SJSA1 (cell line): ENCODE results near the gene DCP2. TPM values are rescaled to one million over a fixed set of nuclear protein-coding genes. Genes with fewer than 3 reads are reported as not detected.
A peak's percentile ranks its signal among the peaks of the same experiment; 100 is the strongest.

Source experiments
- DNase-seq, 2 experiments: peaks; one replicate each; pipeline ENCODE4 v3.0.0-alpha.2; 2015 to 2020; ENCODE audit warnings: low spot score in 2 of 2, low read depth in 1 of 2
- H3K27ac ChIP-seq: fragments of 250-450 bp; sonication (Bioruptor Pico); 2 replicates; pipeline ENCODE4 v1.5.1; 2020; ENCODE audit warnings: mild to moderate bottlenecking, moderate library complexity
- H3K27me3 ChIP-seq: fragments of 250-450 bp; sonication (Bioruptor Pico); replicated peaks from 2 replicates; pipeline ENCODE4 v1.5.1; 2020; ENCODE audit warnings: mild to moderate bottlenecking, moderate library complexity
- H3K36me3 ChIP-seq: fragments of 250-450 bp; sonication (Bioruptor Pico); 2 replicates; pipeline ENCODE4 v1.5.1; 2020; ENCODE audit warnings: mild to moderate bottlenecking
- H3K4me1 ChIP-seq: fragments of 250-450 bp; sonication (Bioruptor Pico); replicated peaks from 2 replicates; pipeline ENCODE4 v1.6.1; 2021; ENCODE audit warnings: mild to moderate bottlenecking
- H3K4me3 ChIP-seq: fragments of 250-450 bp; sonication (Bioruptor Pico); 2 replicates; pipeline ENCODE4 v1.5.1; 2020; ENCODE audit warnings: mild to moderate bottlenecking
- H3K9me3 ChIP-seq: fragments of 250-450 bp; sonication (Bioruptor Pico); replicated peaks from 2 replicates; pipeline ENCODE4 v1.5.1; 2020; ENCODE audit warnings: mild to moderate bottlenecking
- total RNA-seq: library from RNA; depleted of rRNA; stranded (reverse); fragments of >200 nt; shearing (Covaris generic); gene quantifications from 2 replicates; pipeline ENCODE4 v1.2.3, GENCODE V29; 2014

The DCP2 gene
- total RNA-seq, 1 experiment from 2014 or later: 56.8 TPM

GRCh38 chr5:113050721-113051382, 74.3 kb downstream of the DCP2 start:
- Histone ChIP-seq H3K9me3 (no peaks in the 10 kb centered on the region), H3K4me3 (no peak overlapping the region), H3K27me3 (no peaks in the 10 kb centered on the region), H3K27ac (peak overlapping the region; percentile 60), H3K4me1 (peaks cover 40% of the 10 kb centered on the region), H3K36me3 (peaks cover 34% of the 10 kb centered on the region)
- DNase-seq: peak; percentile 75 to 80

GRCh38 chr5:113052041-113052795, 75.6 kb downstream of the DCP2 start:
- H3K4me3 ChIP-seq: no peak overlapping the region
- H3K27me3 ChIP-seq: no peaks in the 10 kb centered on the region
- no peak for DNase-seq

DNA sequence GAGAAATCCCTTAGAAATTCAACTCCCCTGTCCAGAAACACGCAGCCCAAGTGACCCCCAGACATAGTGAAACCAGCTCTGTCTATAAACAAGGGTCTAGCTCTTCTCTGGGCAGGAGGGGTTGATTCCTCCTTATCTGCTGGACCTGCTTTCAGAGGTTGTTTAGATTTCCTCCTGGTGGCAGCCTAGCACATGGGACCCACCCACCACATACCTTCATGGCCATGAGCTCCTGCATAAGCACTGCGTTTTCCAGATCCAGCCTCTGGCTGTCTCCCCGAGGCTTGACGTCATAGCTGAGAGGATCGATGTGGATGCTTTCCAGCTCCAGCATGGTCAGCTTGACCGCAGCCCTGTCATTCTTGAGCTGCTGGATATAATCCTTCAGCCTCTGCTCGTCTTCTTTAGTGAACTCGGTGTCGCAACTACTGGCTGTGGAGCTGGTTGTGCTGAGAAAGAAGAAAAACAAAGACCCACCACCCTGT, 77.0 kb downstream of the DCP2 start:
- Histone ChIP-seq H3K4me3 (no peak overlapping the region), H3K36me3 (peaks cover 34% of the 10 kb centered on the region), H3K27me3 (no peaks in the 10 kb centered on the region), H3K27ac (no peak overlapping the region), H3K9me3 (no peaks in the 10 kb centered on the region), H3K4me1 (peaks cover 26% of the 10 kb centered on the region)
- no peak for DNase-seq

More at GRCh38 chr5:113052041-113052795, 75.6 kb downstream of the DCP2 start:
- Histone ChIP-seq H3K36me3 (peaks cover 36% of the 10 kb centered on the region), H3K4me1 (peaks cover 33% of the 10 kb centered on the region), H3K27ac (peak overlapping the region; percentile 60; the same call in 1 of the 2 replicates), H3K9me3 (no peaks in the 10 kb centered on the region)

GRCh38 chr5:113054899-113055298, 78.3 kb downstream of the DCP2 start:
- H3K27ac ChIP-seq: no peak overlapping the region
- H3K4me1 ChIP-seq: peaks cover 26% of the 10 kb centered on the region
- no peak for DNase-seq
- peaks cover 33% of the 10 kb centered on the region for H3K36me3 ChIP-seq
- no peaks in the 10 kb centered on the region for H3K9me3 ChIP-seq
- H3K4me3 ChIP-seq: no peak overlapping the region
- H3K27me3 ChIP-seq: no peaks in the 10 kb centered on the region

DNA sequence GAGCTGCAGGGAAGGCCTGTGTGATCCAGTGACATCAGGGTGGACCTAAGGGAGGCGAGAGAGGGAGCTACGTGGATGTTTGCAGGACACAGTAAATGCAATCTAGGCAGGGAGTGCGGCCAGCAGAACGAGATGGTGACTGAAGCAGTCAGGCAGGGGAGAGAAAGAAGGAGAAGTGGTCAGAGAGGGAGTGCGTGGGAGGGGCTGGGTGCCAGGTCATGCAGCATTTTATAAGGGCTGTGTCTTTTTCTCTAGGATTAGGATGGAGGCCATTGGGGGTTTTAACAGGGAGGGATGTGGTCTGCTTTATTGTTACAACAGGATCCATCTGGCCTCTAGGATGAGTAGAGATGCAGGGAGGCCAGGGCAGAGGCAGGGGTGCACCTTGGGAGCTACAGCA, 80.4 kb downstream of the DCP2 start:
- no peaks in the 10 kb centered on the region for H3K27me3 ChIP-seq
- H3K9me3 ChIP-seq: no peaks in the 10 kb centered on the region
- no peak overlapping the region for H3K27ac ChIP-seq
- H3K36me3 ChIP-seq: peaks cover 39% of the 10 kb centered on the region
- no peak for DNase-seq
- H3K4me3 ChIP-seq: no peak overlapping the region
- H3K4me1 ChIP-seq: peaks cover 25% of the 10 kb centered on the region

DNA sequence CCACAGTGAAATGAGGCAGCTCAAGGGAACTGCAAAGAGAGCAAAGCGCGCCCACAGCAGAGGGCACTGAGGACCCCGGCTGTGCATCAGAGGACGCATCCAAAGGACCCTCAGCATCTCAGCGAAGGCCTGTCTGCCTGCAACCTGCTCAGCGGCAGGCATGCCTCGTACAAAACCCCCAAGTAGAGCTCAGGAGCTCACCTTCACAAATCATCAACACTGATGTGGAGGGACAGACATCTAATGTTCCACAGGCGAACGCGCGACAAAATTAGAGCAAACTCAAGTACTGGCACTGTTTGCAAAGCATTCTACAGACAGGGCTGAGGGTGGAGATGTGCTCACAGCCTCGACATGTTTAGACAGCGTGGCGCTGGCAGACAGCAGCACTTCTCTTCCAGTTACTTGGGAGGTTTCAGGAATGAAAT, 81.0 kb downstream of the DCP2 start:
- DNase-seq: no peak
- Histone ChIP-seq H3K27ac (no peak overlapping the region), H3K4me3 (no peak overlapping the region), H3K36me3 (peaks cover 37% of the 10 kb centered on the region), H3K9me3 (no peaks in the 10 kb centered on the region), H3K4me1 (peaks cover 26% of the 10 kb centered on the region), H3K27me3 (no peaks in the 10 kb centered on the region)

DNA sequence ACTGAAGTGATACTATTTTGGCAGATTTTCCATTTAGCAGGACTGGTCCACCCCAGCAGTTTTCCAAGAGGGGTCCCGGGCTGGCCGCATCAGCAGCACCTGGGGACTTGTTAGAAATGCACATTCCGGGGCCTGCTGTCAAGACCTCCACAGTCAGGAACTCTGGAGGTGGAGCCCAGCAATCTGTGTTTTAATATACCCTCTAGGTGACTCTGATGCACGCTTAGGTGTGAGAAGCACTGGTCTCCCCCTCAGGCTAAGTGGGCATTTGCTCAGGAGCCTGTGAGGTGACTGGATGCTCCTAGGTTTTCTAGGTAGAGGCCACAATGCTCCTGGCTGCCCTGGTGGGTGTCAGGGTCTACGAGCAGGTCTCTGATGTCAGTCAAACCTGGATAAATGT, 81.7 kb downstream of the DCP2 start:
- DNase-seq: no peak
- Histone ChIP-seq H3K27ac (no peak overlapping the region), H3K4me3 (no peak overlapping the region), H3K27me3 (no peaks in the 10 kb centered on the region), H3K4me1 (peaks cover 31% of the 10 kb centered on the region), H3K36me3 (peaks cover 33% of the 10 kb centered on the region), H3K9me3 (no peaks in the 10 kb centered on the region)

DNA sequence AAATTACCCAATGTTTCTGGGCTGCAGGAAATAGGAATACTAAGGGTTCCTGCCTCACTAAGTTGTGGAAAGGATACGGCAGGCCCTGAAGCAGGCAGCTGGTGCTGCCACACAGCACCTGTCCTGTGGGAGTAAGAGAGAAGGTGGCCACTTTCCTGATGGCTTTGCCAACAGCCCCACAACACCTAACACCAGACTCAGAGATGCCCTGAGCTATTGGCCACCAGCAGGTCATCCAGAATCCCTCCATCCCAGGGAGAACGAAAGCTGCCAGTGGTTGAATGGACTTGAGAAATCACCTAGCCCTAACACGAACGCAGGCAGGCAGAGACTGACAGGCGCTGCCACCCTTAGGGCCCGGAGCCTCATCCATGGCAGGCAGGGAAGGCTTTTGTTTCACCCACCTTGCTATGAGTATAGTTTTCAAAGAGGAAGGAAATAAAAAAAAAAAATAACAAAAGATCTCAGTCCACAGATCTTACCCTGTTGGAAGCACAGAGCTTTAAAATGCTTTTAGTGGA, 82.2 kb downstream of the DCP2 start:
- Histone ChIP-seq H3K27me3 (no peaks in the 10 kb centered on the region), H3K9me3 (no peaks in the 10 kb centered on the region), H3K4me3 (no peak overlapping the region), H3K4me1 (peaks cover 31% of the 10 kb centered on the region), H3K36me3 (peaks cover 33% of the 10 kb centered on the region), H3K27ac (no peak overlapping the region)
- no peak for DNase-seq

DNA sequence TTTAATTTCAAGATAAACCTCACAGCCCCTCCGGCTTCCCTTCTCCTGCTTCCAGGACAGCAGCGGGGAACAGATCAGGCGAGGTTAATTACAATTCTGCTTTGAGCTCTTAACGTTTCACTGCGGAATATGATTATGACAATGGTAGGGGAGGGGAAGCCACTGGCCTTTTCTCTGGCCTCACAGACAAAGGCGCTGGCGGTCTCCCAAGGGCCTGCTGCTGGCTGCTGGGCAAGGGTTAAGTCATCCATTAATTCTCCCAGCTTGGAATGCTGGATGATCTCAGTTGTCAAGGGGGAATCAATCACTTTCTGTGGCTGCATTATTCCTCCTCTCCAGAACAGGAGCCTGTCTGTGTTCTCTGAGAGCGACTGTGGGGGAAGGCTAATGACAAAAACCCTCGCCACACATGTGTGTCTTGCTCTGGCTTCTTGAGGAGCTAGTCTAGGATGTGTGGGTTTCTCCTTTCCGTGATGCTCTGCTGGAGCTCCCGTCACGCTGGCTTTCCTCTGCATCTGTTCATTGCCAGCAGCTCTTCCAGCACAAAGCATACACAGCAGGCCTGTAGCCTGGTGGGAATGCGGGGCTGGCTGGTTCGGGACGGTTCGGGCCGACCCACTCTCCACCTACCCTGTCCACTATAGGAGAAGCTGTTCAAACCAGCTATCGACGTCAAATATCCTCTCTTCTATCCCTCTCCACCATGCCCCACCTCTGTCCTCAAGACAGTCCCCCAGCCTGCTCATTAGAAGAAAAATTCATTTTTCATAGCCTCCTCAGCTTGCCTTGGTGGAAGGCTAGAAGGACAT, 82.8 kb downstream of the DCP2 start:
- Histone ChIP-seq H3K4me3 (no peak overlapping the region), H3K27me3 (no peaks in the 10 kb centered on the region), H3K9me3 (no peaks in the 10 kb centered on the region), H3K4me1 (peaks cover 31% of the 10 kb centered on the region), H3K27ac (no peak overlapping the region), H3K36me3 (peaks cover 30% of the 10 kb centered on the region)
- no peak for DNase-seq

GRCh38 chr5:113060408-113061025, 83.9 kb downstream of the DCP2 start:
- Histone ChIP-seq H3K4me3 (no peak overlapping the region), H3K36me3 (peaks cover 24% of the 10 kb centered on the region), H3K27ac (no peak overlapping the region), H3K27me3 (no peaks in the 10 kb centered on the region), H3K4me1 (peaks cover 31% of the 10 kb centered on the region), H3K9me3 (no peaks in the 10 kb centered on the region)
- no peak for DNase-seq

DNA sequence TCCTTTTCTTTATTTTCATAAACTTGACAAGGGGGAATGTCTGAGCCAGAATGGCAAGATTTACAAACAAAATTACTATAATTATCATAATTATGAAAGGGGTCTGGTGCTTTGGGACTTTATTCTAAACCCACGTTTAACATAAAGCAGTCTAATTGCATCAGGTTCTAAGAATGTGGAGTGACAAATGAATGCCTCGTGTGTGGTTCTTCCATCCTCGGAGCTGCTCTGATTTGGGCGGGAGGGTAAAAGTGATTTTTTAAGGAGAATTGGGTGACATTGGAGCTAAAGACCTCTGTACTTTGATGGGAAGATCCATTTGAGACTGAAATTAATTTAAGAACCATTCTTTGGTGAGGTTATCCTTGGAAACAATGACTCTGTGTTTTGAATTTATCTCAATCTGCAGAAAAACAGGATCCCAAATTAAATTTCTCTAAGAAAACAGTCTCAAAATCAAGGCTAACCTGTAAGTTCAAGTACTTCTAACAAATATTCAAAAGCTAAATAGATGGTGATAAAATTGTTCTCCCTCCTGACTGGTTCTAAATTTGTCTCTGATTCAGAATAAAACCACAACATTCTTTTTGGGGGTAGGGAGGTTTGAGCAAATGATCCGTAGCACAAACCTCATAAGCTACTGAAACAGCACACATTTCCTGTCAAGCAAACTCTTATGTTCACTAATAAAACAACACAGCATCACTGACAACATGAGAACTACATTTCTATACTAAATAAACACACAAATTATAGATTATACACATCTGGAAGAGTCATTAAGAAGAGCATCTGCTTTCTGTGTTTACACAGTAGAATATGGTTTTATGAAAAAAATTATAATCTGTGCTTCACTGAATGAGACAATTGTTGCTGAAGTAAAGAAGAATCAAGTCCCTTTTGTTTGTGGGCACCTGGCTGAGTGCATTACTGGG, 85.5 kb downstream of the DCP2 start:
- H3K27me3 ChIP-seq: no peaks in the 10 kb centered on the region
- H3K4me3 ChIP-seq: no peak overlapping the region
- peaks cover 32% of the 10 kb centered on the region for H3K4me1 ChIP-seq
- H3K9me3 ChIP-seq: no peaks in the 10 kb centered on the region
- DNase-seq: peak; percentile 38 to 65
- peaks cover 24% of the 10 kb centered on the region for H3K36me3 ChIP-seq
- peak overlapping the region; percentile 68 for H3K27ac ChIP-seq

GRCh38 chr5:113062869-113063508, 86.4 kb downstream of the DCP2 start:
- peaks cover 41% of the 10 kb centered on the region for H3K4me1 ChIP-seq
- H3K27ac ChIP-seq: no peak overlapping the region
- H3K9me3 ChIP-seq: no peaks in the 10 kb centered on the region
- no peak for DNase-seq
- peaks cover 24% of the 10 kb centered on the region for H3K36me3 ChIP-seq
- H3K27me3 ChIP-seq: no peaks in the 10 kb centered on the region
- no peak overlapping the region for H3K4me3 ChIP-seq
